IMR-90 (cell line): ENCODE results near the gene FBN1. TPM values are rescaled to one million over a fixed set of nuclear protein-coding genes. Genes with fewer than 3 reads are reported as not detected.

Experiments
- ATAC-seq: fragments of 200-7000 bp; cut with Tn5 transposase; 2 replicates; pipeline ENCODE4 v1.9.1; 2020; ENCODE audit warnings: low read depth, mild to moderate bottlenecking, moderate library complexity
- BruUV-seq: library from RNA; stranded (reverse); fragments of 400-500 nt; replicated peaks from 2 replicates; lab custom pipeline; 2021; lab: Mats Ljungman, UMichigan
- CTCF ChIA-PET: fragments of 300-600 bp; formaldehyde crosslinking; extraction: SDS; loops from one replicate; lab custom pipeline; 2021; ENCODE audit warnings: antibody characterized with exemption; lab: Yijun Ruan, JAX
- POLR2A ChIA-PET: fragments of 300-600 bp; sonication (Branson Sonifier 250); formaldehyde crosslinking; loops from one replicate; lab custom pipeline; 2022; ENCODE audit warnings: antibody characterized with exemption; ENCODE audit not compliant: unreplicated experiment; lab: Charles Lee
- DNase-seq: peaks from one replicate; pipeline ENCODE4 v3.0.0; 2013
- H2AFZ ChIP-seq: replicated peaks from 2 replicates; pipeline ENCODE3; 2013; ENCODE audit warnings: low read length, mild to moderate bottlenecking; ENCODE audit not compliant: poor library complexity
- H2AK5ac ChIP-seq: 2 replicates; pipeline ENCODE4 v1.6.1; 2013; ENCODE audit warnings: low read depth, low read length, inconsistent platforms
- H2AK9ac ChIP-seq: replicated peaks from 2 replicates; pipeline ENCODE3; 2013; ENCODE audit warnings: mild to moderate bottlenecking, low read depth, low read length, moderate library complexity; ENCODE audit not compliant: poor library complexity
- H2BK120ac ChIP-seq: 2 replicates; pipeline ENCODE4 v1.6.1; 2013; ENCODE audit warnings: low read depth, low read length, inconsistent platforms
- H2BK15ac ChIP-seq: 3 replicates; pipeline ENCODE4 v1.6.1; 2013; ENCODE audit warnings: low read depth, low read length, inconsistent platforms
- H2BK20ac ChIP-seq: 2 replicates; pipeline ENCODE4 v1.6.1; 2013; ENCODE audit warnings: low read depth, mild to moderate bottlenecking, inconsistent platforms, low read length, moderate library complexity
- H2BK5ac ChIP-seq: 2 replicates; pipeline ENCODE4 v1.6.1; 2013; ENCODE audit warnings: mild to moderate bottlenecking, low read depth, low read length, inconsistent platforms; ENCODE audit not compliant: poor library complexity, severe bottlenecking
- H3K14ac ChIP-seq: replicated peaks from 2 replicates; pipeline ENCODE4 v1.6.1; 2013; ENCODE audit warnings: low read depth, low read length, inconsistent platforms
- H3K18ac ChIP-seq: 2 replicates; pipeline ENCODE4 v1.6.1; 2013; ENCODE audit warnings: low read depth, low read length, control low read depth
- H3K23ac ChIP-seq: 2 replicates; pipeline ENCODE4 v1.6.1; 2013; ENCODE audit warnings: low read depth, low read length, inconsistent platforms
- H3K27ac ChIP-seq: 2 replicates; pipeline ENCODE4 v1.5.1; 2013; ENCODE audit warnings: mild to moderate bottlenecking, control low read depth, low read length; ENCODE audit not compliant: insufficient read depth
- H3K27me3 ChIP-seq: 2 replicates; pipeline ENCODE4 v1.6.1; 2013; ENCODE audit warnings: low read length; ENCODE audit not compliant: control insufficient read depth, insufficient read depth
- H3K36me3 ChIP-seq: 2 replicates; pipeline ENCODE4 v1.6.1; 2013; ENCODE audit warnings: low read length, mixed read lengths; ENCODE audit not compliant: control insufficient read depth, insufficient read depth
- H3K4ac ChIP-seq: 2 replicates; pipeline ENCODE4 v1.6.1; 2013; ENCODE audit warnings: low read depth, low read length, inconsistent platforms
- H3K4me1 ChIP-seq: 2 replicates; pipeline ENCODE4 v1.6.1; 2013; ENCODE audit warnings: low read length, mixed read lengths; ENCODE audit not compliant: control insufficient read depth, insufficient read depth
- H3K4me2 ChIP-seq: 2 replicates; pipeline ENCODE4 v1.6.1; 2013; ENCODE audit warnings: low read depth, mild to moderate bottlenecking, control low read depth, low read length, moderate library complexity
- H3K4me3 ChIP-seq: 2 replicates; pipeline ENCODE4 v1.5.1; 2013; ENCODE audit warnings: low read depth, mild to moderate bottlenecking, control low read depth, low read length, moderate library complexity; ENCODE audit not compliant: insufficient read depth
- H3K56ac ChIP-seq: 2 replicates; pipeline ENCODE4 v1.6.1; 2013; ENCODE audit warnings: low read length, inconsistent platforms; ENCODE audit not compliant: insufficient read depth; ENCODE audit errors: extremely low read depth
- H3K79me1 ChIP-seq, 2 experiments: 2 replicates each; pipeline ENCODE4 v1.6.1; 2013; ENCODE audit warnings: low read length in 2 of 2, inconsistent platforms in 1 of 2, low read depth in 1 of 2
- H3K9ac ChIP-seq: 2 replicates; pipeline ENCODE4 v1.6.1; 2013; ENCODE audit warnings: low read depth, low read length, control low read depth
- H3K9me1 ChIP-seq: 2 replicates; pipeline ENCODE4 v1.6.1; 2013; ENCODE audit warnings: low read length, inconsistent platforms; ENCODE audit not compliant: insufficient read depth
- H3K9me3 ChIP-seq: 2 replicates; pipeline ENCODE4 v1.6.1; 2013; ENCODE audit warnings: low read length; ENCODE audit not compliant: control insufficient read depth, insufficient read depth
- H4K20me1 ChIP-seq: 2 replicates; pipeline ENCODE4 v1.6.1; 2013; ENCODE audit warnings: low read length, inconsistent platforms; ENCODE audit not compliant: insufficient read depth
- H4K5ac ChIP-seq: 2 replicates; pipeline ENCODE4 v1.6.1; 2013; ENCODE audit warnings: mild to moderate bottlenecking, low read depth, low read length, control low read depth
- H4K8ac ChIP-seq, 2 experiments: 2 replicates each; pipeline ENCODE4 v1.6.1; 2013; ENCODE audit warnings: low read depth in 2 of 2, low read length in 2 of 2, control low read depth in 1 of 2, inconsistent platforms in 1 of 2
- H4K91ac ChIP-seq: 2 replicates; pipeline ENCODE4 v1.6.1; 2013; ENCODE audit warnings: low read depth, low read length, inconsistent platforms; ENCODE audit not compliant: insufficient read depth
- CEBPB ChIP-seq: IDR thresholded peaks from 2 replicates; pipeline ENCODE4 v1.6.1; 2012; ENCODE audit warnings: low read depth, low read length, improper control_type of control experiment
- MAZ ChIP-seq: IDR thresholded peaks from 2 replicates; pipeline ENCODE4 v1.6.1; 2012; ENCODE audit warnings: low read depth, mild to moderate bottlenecking, low read length, improper control_type of control experiment, moderate library complexity, borderline replicate concordance
- WGBS, 2 experiments: methylation state at CpG; one replicate each; pipeline versions ENCODE4 v1.1.5 to v1.1.7; 2013; ENCODE audit warnings: missing lambda C conversion rate in 2 of 2; ENCODE audit not compliant: insufficient read length in 1 of 2; ENCODE audit errors: extremely low coverage in 2 of 2; 5-methylcytosine and 5-hydroxymethylcytosine counted together
- dilution Hi-C: fragments of 300-500 bp; cut with HindIII; formaldehyde crosslinking; loops from one replicate; pipeline ENCODE4 v1.14.3; 2018; ENCODE audit warnings: low sequenced_read_pairs; ENCODE audit not compliant: unreplicated experiment
- in situ Hi-C: fragments of 300-500 bp; cut with MboI; formaldehyde crosslinking; loops from 3 replicates; pipeline ENCODE4 v1.14.3; 2019; ENCODE audit warnings: low sequenced_read_pairs, inconsistent platforms, mixed read lengths
- intact Hi-C: fragments of 100-400 bp; cut with micrococcal nuclease; formaldehyde crosslinking; loops from 2 replicates; pipeline ENCODE4 v1.10.0; 2022
- polyA plus RNA-seq, 3 experiments: library from polyadenylated mRNA; depleted of rRNA; stranded (reverse); fragments of >200 nt; gene quantifications; 2 replicates each; pipeline ENCODE4 v1.2.3, GENCODE V29; 2012; ENCODE audit warnings: low replicate concordance in 1 of 3
- total RNA-seq: library from RNA; depleted of rRNA; stranded (reverse); fragments of >200 nt; gene quantifications from 2 replicates; pipeline ENCODE4 v1.2.3, GENCODE V29; 2012

The FBN1 gene
- total and polyA plus RNA-seq, 2 of the 4 experiments (the other 2 are of a cell fraction): 134 to 283 TPM

DNA sequence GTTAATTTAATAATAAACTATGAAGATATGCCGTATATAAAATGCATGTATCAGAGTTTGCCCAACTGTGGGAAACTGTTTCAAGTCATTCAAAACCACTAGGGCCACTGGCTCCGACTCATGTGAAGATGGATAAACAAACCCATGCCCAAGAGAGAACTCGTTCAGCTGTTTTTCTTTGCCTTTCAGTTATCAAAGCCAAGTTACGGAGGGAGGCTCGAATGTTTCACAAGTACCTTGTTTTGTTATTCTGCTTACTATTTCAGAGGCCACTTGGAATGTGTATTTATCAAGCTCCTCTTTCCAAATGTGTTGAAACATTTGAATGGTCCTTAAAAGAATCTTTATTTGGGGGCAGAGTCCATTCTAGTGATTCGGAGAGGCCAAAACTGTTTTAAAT, 232.2 kb downstream of the FBN1 start:
- DNase-seq (peak; percentile 71), ATAC-seq (peak; percentile 74)
- peaks cover 42% of the 10 kb centered on the region for H3K36me3 ChIP-seq
- no TSS peak for BruUV-seq
- no peak overlapping the region for H3K9ac ChIP-seq
- no peak overlapping the region for H2BK15ac ChIP-seq
- H3K14ac ChIP-seq: no peak overlapping the region
- no peak overlapping the region for H3K56ac ChIP-seq
- H2BK120ac ChIP-seq: no peak overlapping the region
- H3K27ac ChIP-seq: no peak overlapping the region
- dilution Hi-C loops: no loop called here
- H3K9me1 ChIP-seq: peaks cover 17% of the 10 kb centered on the region
- H2AFZ ChIP-seq: no peak overlapping the region
- TF ChIP-seq CEBPB: peak; percentile 34; the same call in 1 of the 2 replicates
- no peak for TF ChIP-seq MAZ
- in situ Hi-C loops: loop anchor here (5.0 kb wide), 1 partner anchor 51 kb away; no protein-coding TSS in a partner anchor
- no peaks in the 10 kb centered on the region for H3K9me3 ChIP-seq
- no peaks in the 10 kb centered on the region for H4K20me1 ChIP-seq
- H2BK5ac ChIP-seq: no peak overlapping the region
- no peak overlapping the region for H4K5ac ChIP-seq
- ChIA-PET CTCF (interaction anchor here (1.0 kb wide), 1 partner anchor 61 kb away, joined by 3 read pairs; no protein-coding TSS in a partner anchor), POLR2A (interaction anchor here (0.6 kb wide), 1 partner anchor 388 kb away, joined by 3 read pairs; no protein-coding TSS in a partner anchor)
- H2AK5ac ChIP-seq: no peak overlapping the region
- peaks cover 0 to 23% of the 10 kb centered on the region in 2 experiments; a peak in 2 of 4 replicates for H3K79me1 ChIP-seq
- no peak overlapping the region; the same call in 1 of the 2 replicates for H3K4me2 ChIP-seq
- no peak overlapping the region for H4K91ac ChIP-seq
- H3K4me3 ChIP-seq: no peak overlapping the region
- 35% methylated on average over 2 of the region's 6 CpGs; no CpG with 5 or more reads in 1 of the 2 experiments for WGBS, 2 experiments
- H4K8ac ChIP-seq: no peak overlapping the region
- no peak overlapping the region for H3K4ac ChIP-seq
- H3K4me1 ChIP-seq: peaks cover 5% of the 10 kb centered on the region
- no peak overlapping the region for H3K23ac ChIP-seq
- no peaks in the 10 kb centered on the region for H3K27me3 ChIP-seq
- no peak overlapping the region for H3K18ac ChIP-seq
- no peak overlapping the region for H2AK9ac ChIP-seq
- intact Hi-C loops: loop anchor here (5.0 kb wide), 1 partner anchor 56 kb away; no protein-coding TSS in a partner anchor
- H2BK20ac ChIP-seq: no peak overlapping the region
